Right lobe of liver (tissue), 4 donors: ENCODE measurements around the gene CDC7.

Experiments used
- POLR2A ChIP-seq: fragments of 450-650 bp; IDR thresholded peaks from one replicate; pipeline ENCODE4 v1.6.1; 2017; ENCODE audit warnings: antibody characterized with exemption, mild to moderate bottlenecking
- TF ChIP-seq, protein P1 (sequence below), 4 donors: fragments of 200-600 bp in 3 of 4; fragments of 450-650 bp in 1 of 4; IDR thresholded peaks; one replicate each; pipeline versions ENCODE4 v1.5.1 to v1.8.0; 2016 to 2022; ENCODE audit warnings: antibody characterized with exemption in 4 of 4, mild to moderate bottlenecking in 2 of 4
- donor health status: DM: no; HTN: no; CAD: no.
- donor health status: DM: no; HTN: no; CAD: no.
- donor health status: DM: no; HTN: yes; CAD: no.

DNA sequence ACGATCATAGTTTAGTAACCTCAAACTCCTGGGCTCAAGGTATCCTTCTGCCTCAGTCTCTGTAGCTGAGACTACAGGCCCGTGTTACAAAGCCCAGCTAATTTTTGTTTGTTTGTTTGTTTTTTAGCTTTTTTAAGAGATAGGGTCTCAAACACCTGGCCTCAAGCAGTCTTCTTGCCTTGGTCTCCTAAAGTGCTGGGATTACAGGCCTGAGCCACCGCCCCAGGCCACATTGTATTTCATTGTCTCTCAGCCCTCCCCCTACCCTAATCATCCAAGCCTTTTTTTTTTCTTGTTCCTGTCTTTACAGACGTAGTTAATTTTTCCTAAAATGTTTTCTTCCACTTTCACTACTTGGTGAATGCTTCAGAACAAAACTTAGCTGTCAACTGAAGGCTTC, 5.4 kb downstream of the CDC7 start:
- TF ChIP-seq, protein P1, sequence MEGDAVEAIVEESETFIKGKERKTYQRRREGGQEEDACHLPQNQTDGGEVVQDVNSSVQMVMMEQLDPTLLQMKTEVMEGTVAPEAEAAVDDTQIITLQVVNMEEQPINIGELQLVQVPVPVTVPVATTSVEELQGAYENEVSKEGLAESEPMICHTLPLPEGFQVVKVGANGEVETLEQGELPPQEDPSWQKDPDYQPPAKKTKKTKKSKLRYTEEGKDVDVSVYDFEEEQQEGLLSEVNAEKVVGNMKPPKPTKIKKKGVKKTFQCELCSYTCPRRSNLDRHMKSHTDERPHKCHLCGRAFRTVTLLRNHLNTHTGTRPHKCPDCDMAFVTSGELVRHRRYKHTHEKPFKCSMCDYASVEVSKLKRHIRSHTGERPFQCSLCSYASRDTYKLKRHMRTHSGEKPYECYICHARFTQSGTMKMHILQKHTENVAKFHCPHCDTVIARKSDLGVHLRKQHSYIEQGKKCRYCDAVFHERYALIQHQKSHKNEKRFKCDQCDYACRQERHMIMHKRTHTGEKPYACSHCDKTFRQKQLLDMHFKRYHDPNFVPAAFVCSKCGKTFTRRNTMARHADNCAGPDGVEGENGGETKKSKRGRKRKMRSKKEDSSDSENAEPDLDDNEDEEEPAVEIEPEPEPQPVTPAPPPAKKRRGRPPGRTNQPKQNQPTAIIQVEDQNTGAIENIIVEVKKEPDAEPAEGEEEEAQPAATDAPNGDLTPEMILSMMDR (IDR thresholded peaks at IDR 0.05): no peak
- TF ChIP-seq POLR2A: no peak
